ENCODE measurements around the gene CASTOR1.

GRCh38 chr22:30262112-30262511 is 27.2 kb downstream of the CASTOR1 start:
- no peak for TF ChIP-seq POLR2A (IDR thresholded peaks at IDR 0.05; ENCODE audit: low read depth, low read length)
- no peak for TF ChIP-seq CTCF (IDR thresholded peaks at IDR 0.05; ENCODE audit: extremely low read depth in 1 of 2, insufficient read depth in 1 of 2, low read depth in 1 of 2, low read length in 2 of 2)
- TF ChIP-seq MYC (IDR thresholded peaks at IDR 0.05; ENCODE audit: low read depth, low read length), result no peak
- TF ChIP-seq EZH2 (IDR thresholded peaks at IDR 0.05; ENCODE audit: borderline replicate concordance, low read depth, low read length, severe bottlenecking), result no peak

All from endothelial cell of umbilical vein (primary cell).